GM10266 (cell line): ENCODE results near the gene PNLIPRP1.

Source experiments
- DNase-seq: peaks from one replicate; pipeline ENCODE4 v3.0.0; 2012; ENCODE audit errors: extremely low spot score
- TF ChIP-seq, protein P1 (sequence below): IDR thresholded peaks from 2 replicates; pipeline ENCODE4 v1.5.1; 2012; ENCODE audit warnings: mild to moderate bottlenecking, low read depth; ENCODE audit not compliant: control insufficient read depth, insufficient read depth; ENCODE audit errors: missing control alignments

The PNLIPRP1 gene

DNA sequence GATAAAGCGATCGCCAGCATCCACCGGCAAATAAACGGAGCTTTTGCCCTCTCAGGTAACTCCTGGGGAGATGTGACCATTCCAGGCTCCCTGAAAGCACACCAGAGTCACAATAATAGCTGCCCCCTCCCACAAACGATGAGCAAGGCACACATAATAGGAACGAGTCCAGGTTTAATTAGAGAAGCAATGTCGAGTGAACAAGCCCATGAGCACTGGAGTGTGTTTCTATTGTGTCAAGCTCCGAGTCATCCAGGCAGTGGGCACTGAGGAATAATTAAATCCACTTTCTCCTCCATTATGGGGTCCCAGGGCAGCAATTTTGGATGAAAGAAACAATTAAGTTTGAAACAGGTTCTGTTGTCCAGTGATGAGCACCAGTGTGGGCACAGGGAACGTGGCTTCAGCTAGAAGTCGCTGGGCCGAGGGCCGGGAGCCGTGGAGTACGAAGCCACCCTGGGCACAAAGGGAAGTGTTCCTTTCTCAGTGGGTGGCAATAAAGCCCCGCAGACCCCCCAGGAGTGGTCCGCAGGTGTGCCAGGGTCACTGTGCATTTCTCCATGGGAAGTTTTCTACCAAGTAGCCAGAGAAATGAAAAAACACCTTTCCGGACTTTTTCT, 41.9 kb downstream of the PNLIPRP1 start:
- DNase-seq = no peak
- TF ChIP-seq, protein P1, sequence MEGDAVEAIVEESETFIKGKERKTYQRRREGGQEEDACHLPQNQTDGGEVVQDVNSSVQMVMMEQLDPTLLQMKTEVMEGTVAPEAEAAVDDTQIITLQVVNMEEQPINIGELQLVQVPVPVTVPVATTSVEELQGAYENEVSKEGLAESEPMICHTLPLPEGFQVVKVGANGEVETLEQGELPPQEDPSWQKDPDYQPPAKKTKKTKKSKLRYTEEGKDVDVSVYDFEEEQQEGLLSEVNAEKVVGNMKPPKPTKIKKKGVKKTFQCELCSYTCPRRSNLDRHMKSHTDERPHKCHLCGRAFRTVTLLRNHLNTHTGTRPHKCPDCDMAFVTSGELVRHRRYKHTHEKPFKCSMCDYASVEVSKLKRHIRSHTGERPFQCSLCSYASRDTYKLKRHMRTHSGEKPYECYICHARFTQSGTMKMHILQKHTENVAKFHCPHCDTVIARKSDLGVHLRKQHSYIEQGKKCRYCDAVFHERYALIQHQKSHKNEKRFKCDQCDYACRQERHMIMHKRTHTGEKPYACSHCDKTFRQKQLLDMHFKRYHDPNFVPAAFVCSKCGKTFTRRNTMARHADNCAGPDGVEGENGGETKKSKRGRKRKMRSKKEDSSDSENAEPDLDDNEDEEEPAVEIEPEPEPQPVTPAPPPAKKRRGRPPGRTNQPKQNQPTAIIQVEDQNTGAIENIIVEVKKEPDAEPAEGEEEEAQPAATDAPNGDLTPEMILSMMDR = no peak

DNA sequence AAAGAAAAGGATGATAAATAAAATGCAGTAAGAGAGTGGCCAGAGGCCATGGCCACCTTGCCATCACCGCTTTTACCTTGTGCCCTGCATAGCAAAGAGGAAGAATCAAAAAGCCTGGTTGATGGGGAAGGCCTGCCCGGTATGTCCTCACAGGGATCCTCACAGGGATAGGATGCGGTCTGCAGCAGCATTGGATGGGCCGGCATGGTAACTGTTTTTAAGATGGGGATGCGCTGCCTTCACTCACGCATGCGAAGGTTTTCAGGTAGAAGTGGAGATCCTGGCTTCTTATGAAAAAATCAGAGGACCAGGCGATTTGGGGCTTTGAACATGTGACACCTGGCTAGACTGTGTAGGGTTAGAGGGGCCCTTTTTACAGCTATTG, 42.4 kb downstream of the PNLIPRP1 start:
- no peak for DNase-seq
- TF ChIP-seq, protein P1 = no peak

DNA sequence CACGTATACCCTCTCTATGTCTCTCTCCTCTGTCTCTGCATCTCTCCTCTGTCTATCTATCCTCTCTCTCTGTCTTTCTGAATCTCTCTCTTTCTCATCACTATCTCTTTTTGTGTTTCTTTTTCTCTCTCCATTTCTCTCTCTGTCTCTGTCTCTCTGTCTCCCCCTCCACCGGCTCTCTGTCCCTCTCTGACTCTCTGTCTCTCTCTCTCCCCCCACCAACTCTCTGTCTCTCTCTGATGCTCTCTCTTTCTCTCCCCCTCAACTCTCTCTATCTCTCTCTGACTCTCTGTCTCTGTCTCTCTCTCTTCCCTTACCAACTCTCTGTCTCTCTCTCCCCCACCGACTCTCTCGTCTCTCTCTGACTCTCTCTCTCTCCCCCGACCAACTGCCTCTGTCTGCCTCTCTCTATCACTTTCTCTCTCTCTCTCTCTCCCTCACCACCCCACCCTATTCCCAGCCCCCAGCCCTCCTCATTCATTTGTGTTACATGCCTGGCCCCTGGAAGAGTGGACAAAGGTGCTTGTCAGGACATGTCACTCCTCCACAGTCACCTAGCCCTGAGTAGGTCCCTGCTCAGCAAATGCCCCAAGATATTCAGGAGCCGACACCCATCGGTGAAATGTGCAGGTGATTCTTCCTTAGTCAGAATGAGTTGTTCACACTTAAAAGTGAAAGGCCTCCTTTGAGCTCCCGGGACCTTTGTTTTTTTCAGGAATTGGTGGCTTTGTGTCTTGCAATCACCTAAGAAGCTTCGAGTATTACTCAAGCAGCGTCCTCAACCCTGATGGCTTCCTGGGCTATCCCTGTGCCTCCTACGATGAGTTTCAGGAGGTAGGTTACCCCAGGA, 43.6 kb downstream of the PNLIPRP1 start:
- DNase-seq = no peak
- TF ChIP-seq, protein P1 = no peak

DNA sequence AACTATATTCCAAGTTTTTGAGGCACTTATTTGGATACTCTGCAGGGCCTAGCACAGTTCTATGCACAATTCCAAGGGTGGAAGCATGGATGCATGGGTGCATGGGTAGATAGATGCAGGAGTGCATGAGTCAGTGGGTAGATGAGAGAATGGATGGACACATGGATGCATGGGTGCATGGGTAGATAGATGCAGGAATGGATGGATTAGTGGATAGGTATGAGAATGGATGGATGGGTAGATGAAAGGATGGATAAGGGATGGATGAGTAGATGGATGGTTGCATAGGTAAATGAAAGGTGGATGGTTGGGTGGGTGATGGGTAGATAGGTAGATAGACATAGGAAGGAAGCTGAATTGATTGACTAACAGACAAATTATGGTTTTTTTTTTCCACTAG, 45.6 kb downstream of the PNLIPRP1 start:
- TF ChIP-seq, protein P1 = no peak
- no peak for DNase-seq

DNA sequence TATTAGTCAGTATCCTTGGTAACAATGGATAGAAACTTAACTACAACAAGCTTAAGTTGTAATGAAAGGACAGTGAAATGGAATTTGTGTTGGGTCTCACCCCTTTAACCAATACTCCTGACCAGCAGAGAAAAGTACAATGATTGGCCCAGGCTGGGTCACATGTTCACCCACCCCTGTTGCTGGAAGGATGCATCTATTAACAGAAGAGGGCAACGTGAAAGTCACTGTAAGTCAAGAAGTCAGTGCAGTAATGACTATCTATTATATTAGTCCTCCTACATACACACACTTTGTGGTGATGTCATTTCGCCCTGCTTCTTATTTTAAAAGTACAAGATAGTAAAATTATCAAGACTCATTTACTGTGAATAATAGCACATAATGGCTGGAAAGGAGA, 46.2 kb downstream of the PNLIPRP1 start:
- TF ChIP-seq, protein P1 = no peak
- no peak for DNase-seq

DNA sequence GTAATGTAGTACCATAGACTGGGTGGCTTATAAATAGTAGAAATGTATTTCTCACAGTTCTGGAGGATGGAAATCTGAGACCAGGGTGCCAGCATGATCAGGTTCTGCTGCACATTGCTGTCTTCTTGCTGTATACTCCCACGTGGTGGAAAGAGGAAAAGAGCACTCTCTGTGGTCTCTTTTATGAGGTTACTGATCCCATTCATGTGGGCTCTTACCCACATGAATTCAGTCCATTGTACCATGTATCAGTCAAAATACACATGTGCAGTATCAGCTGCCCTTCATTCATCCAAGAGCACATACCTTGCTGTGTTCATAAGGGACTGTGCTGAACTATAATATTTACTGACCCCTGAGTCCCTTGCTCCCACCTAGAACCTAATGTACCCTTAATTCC, 47.1 kb downstream of the PNLIPRP1 start:
- TF ChIP-seq, protein P1 = no peak
- no peak for DNase-seq

DNA sequence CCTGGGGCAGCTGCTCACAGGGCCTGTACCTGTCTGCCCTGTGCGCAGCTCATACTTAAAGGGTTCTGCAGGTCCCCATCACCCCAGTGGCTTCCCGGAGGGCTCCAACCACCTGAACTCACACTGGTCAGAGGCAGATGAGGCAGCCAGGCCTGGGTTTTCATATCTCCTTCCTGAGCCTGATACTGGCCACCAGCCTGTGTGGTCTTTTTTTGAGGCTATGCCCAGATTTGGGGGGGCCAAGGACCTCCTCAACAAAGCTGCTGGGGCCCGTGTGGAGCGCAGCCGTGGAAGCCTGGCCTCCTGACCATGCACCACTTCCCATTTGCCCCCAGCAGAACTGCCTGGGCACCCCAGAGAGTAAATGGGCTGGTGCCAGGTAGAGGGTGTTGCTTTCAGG, 55.7 kb downstream of the PNLIPRP1 start:
- no peak for DNase-seq
- TF ChIP-seq, protein P1 = no peak
